Suprapubic skin (tissue), 4 donors: Measurements from ENCODE around the gene DCP1A. TPM values are rescaled to one million over a fixed set of nuclear protein-coding genes. Genes with fewer than 3 reads are reported as not detected.

Experiments
- DNase-seq, 2 donors: peaks; one replicate each; pipeline ENCODE4 v3.0.0-alpha.2; 2019; ENCODE audit warnings: low spot score in 2 of 2
- H3K27ac ChIP-seq: fragments of 200-600 bp; sonication (generic); one replicate; pipeline ENCODE4 v1.5.1; 2019
- H3K27me3 ChIP-seq: fragments of 200-600 bp; sonication (generic); one replicate; pipeline ENCODE4 v1.5.1; 2019
- H3K36me3 ChIP-seq: fragments of 200-600 bp; sonication (generic); one replicate; pipeline ENCODE4 v1.5.1; 2019
- H3K4me1 ChIP-seq: fragments of 200-600 bp; sonication (generic); one replicate; pipeline ENCODE4 v1.5.1; 2019
- H3K4me3 ChIP-seq: fragments of 200-600 bp; sonication (generic); one replicate; pipeline ENCODE4 v1.5.1; 2019; ENCODE audit warnings: mild to moderate bottlenecking
- H3K9me3 ChIP-seq: fragments of 200-600 bp; sonication (generic); one replicate; pipeline ENCODE4 v1.5.1; 2019
- CTCF ChIP-seq, 2 donors: fragments of 200-600 bp in 1 of 2; fragments of 450-650 bp in 1 of 2; sonication (generic) in 1 of 2; IDR thresholded peaks; one replicate each; pipeline ENCODE4 v1.5.1; 2016 to 2019; ENCODE audit warnings: antibody characterized with exemption in 2 of 2, mild to moderate bottlenecking in 1 of 2, moderate library complexity in 1 of 2
- EP300 ChIP-seq: sonication (generic); formaldehyde crosslinking; IDR thresholded peaks from one replicate; pipeline ENCODE4 v1.6.1; 2017; ENCODE audit warnings: antibody characterized with exemption
- POLR2A ChIP-seq, 2 donors: fragments of 450-650 bp; IDR thresholded peaks; one replicate each; pipeline ENCODE4 v1.6.1; 2017; ENCODE audit warnings: antibody characterized with exemption in 2 of 2, mild to moderate bottlenecking in 2 of 2, moderate library complexity in 2 of 2
- POLR2AphosphoS5 ChIP-seq, 3 donors: sonication (generic); formaldehyde crosslinking; IDR thresholded peaks; one replicate each; pipeline ENCODE4 v1.6.1; 2017; ENCODE audit warnings: antibody characterized with exemption in 3 of 3
- WGBS: methylation state at CpG from one replicate; pipeline ENCODE4 v1.1.5; 2018; 5-methylcytosine and 5-hydroxymethylcytosine counted together
- total RNA-seq, 4 donors: library from RNA; depleted of rRNA; stranded (reverse); fragments of >200 nt; gene quantifications; one replicate each; pipeline ENCODE4 v1.1.0, GENCODE V29; 2016

Gene DCP1A
- total RNA-seq, 4 donors from 2014 or later: 18.0 to 30.1 (median 22.8) TPM

GRCh38 chr3:53312832-53313231 lies 34.5 kb downstream of the DCP1A start:
- Histone ChIP-seq H3K4me1 (peaks cover 7% of the 10 kb centered on the region), H3K27me3 (no peaks in the 10 kb centered on the region), H3K27ac (no peak overlapping the region), H3K36me3 (peaks cover 56% of the 10 kb centered on the region), H3K9me3 (no peaks in the 10 kb centered on the region), H3K4me3 (no peak overlapping the region)
- DNase-seq: no peak
- TF ChIP-seq POLR2AphosphoS5 (IDR thresholded peaks at IDR 0.05) (no peak), EP300 (no peak), CTCF (IDR thresholded peaks at IDR 0.05) (no peak), POLR2A (IDR thresholded peaks at IDR 0.05) (no peak)
- WGBS: 91% methylated on average over 1 of the region's 1 CpG

GRCh38 chr3:53311882-53312281 lies 35.5 kb downstream of the DCP1A start:
- WGBS: 59% methylated on average over 3 of the region's 3 CpGs
- Histone ChIP-seq H3K4me3 (no peak overlapping the region), H3K4me1 (no peaks in the 10 kb centered on the region), H3K27ac (no peak overlapping the region), H3K9me3 (no peaks in the 10 kb centered on the region), H3K36me3 (peaks cover 52% of the 10 kb centered on the region), H3K27me3 (no peaks in the 10 kb centered on the region)
- TF ChIP-seq POLR2AphosphoS5 (IDR thresholded peaks at IDR 0.05) (no peak), CTCF (IDR thresholded peaks at IDR 0.05) (no peak), EP300 (no peak)
- no peak for DNase-seq

GRCh38 chr3:53303957-53304356 lies 43.4 kb downstream of the DCP1A start:
- 37% methylated on average over 3 of the region's 3 CpGs for WGBS
- DNase-seq: no peak
- Histone ChIP-seq H3K36me3 (peaks cover 60% of the 10 kb centered on the region), H3K27me3 (no peaks in the 10 kb centered on the region), H3K27ac (no peak overlapping the region), H3K4me3 (no peak overlapping the region), H3K9me3 (no peaks in the 10 kb centered on the region), H3K4me1 (no peaks in the 10 kb centered on the region)
- TF ChIP-seq EP300: no peak
- TF ChIP-seq CTCF (IDR thresholded peaks at IDR 0.05): no peak
- TF ChIP-seq POLR2AphosphoS5 (IDR thresholded peaks at IDR 0.05): no peak
- no peak for TF ChIP-seq POLR2A (IDR thresholded peaks at IDR 0.05)

GRCh38 chr3:53303549-53303948 lies 43.8 kb downstream of the DCP1A start:
- TF ChIP-seq POLR2AphosphoS5 (IDR thresholded peaks at IDR 0.05) (no peak), EP300 (no peak), POLR2A (IDR thresholded peaks at IDR 0.05) (no peak), CTCF (IDR thresholded peaks at IDR 0.05) (no peak)
- Histone ChIP-seq H3K27me3 (no peaks in the 10 kb centered on the region), H3K36me3 (peaks cover 60% of the 10 kb centered on the region), H3K4me3 (no peak overlapping the region), H3K4me1 (no peaks in the 10 kb centered on the region), H3K9me3 (no peaks in the 10 kb centered on the region), H3K27ac (no peak overlapping the region)
- DNase-seq: no peak
- 46% methylated on average over 3 of the region's 3 CpGs for WGBS

GRCh38 chr3:53300826-53301225 lies 46.5 kb downstream of the DCP1A start:
- DNase-seq: no peak
- TF ChIP-seq CTCF (IDR thresholded peaks at IDR 0.05): no peak
- TF ChIP-seq POLR2A (IDR thresholded peaks at IDR 0.05): no peak
- TF ChIP-seq POLR2AphosphoS5 (IDR thresholded peaks at IDR 0.05): no peak
- TF ChIP-seq EP300: no peak
- WGBS: 93% methylated on average over 3 of the region's 3 CpGs
- H3K36me3 ChIP-seq: peaks cover 52% of the 10 kb centered on the region
- H3K9me3 ChIP-seq: no peaks in the 10 kb centered on the region
- no peaks in the 10 kb centered on the region for H3K27me3 ChIP-seq
- no peak overlapping the region for H3K27ac ChIP-seq
- H3K4me1 ChIP-seq: no peaks in the 10 kb centered on the region
- H3K4me3 ChIP-seq: no peak overlapping the region
